H9 (cell line): ENCODE data around the gene EML5. TPM values are rescaled to one million over a fixed set of nuclear protein-coding genes. Genes with fewer than 3 reads are reported as not detected.

Experiments used
- DNase-seq: peaks from one replicate; pipeline ENCODE4 v3.0.0-alpha.2; 2017
- H2AFZ ChIP-seq: one replicate; pipeline ENCODE4 v1.6.1; 2013; ENCODE audit warnings: mild to moderate bottlenecking, low read length, control low read depth, moderate library complexity
- H2AK5ac ChIP-seq: 2 replicates; pipeline ENCODE4 v1.6.1; 2013; ENCODE audit warnings: low read length, control low read depth, mixed read lengths; ENCODE audit not compliant: insufficient read length
- H2BK120ac ChIP-seq: one replicate; pipeline ENCODE4 v1.6.1; 2013; ENCODE audit warnings: low read depth, mild to moderate bottlenecking, low read length, control low read depth, inconsistent platforms; ENCODE audit not compliant: poor library complexity, severe bottlenecking
- H2BK12ac ChIP-seq: 2 replicates; pipeline ENCODE4 v1.6.1; 2013; ENCODE audit warnings: low read length, control low read depth, mixed read lengths, low read depth; ENCODE audit not compliant: insufficient read length
- H2BK15ac ChIP-seq: 2 replicates; pipeline ENCODE4 v1.6.1; 2013; ENCODE audit warnings: low read depth, low read length, control low read depth
- H2BK20ac ChIP-seq: one replicate; pipeline ENCODE4 v1.6.1; 2013; ENCODE audit warnings: low read depth, mild to moderate bottlenecking, low read length, control low read depth, inconsistent platforms; ENCODE audit not compliant: poor library complexity, severe bottlenecking
- H2BK5ac ChIP-seq: 2 replicates; pipeline ENCODE4 v1.6.1; 2013; ENCODE audit warnings: low read length, control low read depth, mixed read lengths; ENCODE audit not compliant: insufficient read length
- H3K14ac ChIP-seq: 2 replicates; pipeline ENCODE4 v1.6.1; 2013; ENCODE audit warnings: low read length, control low read depth; ENCODE audit not compliant: insufficient read depth
- H3K18ac ChIP-seq: 2 replicates; pipeline ENCODE4 v1.6.1; 2013; ENCODE audit warnings: low read depth, mild to moderate bottlenecking, mixed read lengths, low read length, control low read depth; ENCODE audit not compliant: insufficient read length
- H3K23ac ChIP-seq: 2 replicates; pipeline ENCODE4 v1.6.1; 2013; ENCODE audit warnings: low read length, control low read depth, mixed read lengths, low read depth; ENCODE audit not compliant: insufficient read length
- H3K23me2 ChIP-seq: 2 replicates; pipeline ENCODE4 v1.6.1; 2013; ENCODE audit warnings: low read depth, mild to moderate bottlenecking, mixed read lengths, low read length, control low read depth; ENCODE audit not compliant: insufficient read length, poor library complexity, severe bottlenecking
- H3K27ac ChIP-seq: 2 replicates; pipeline ENCODE4 v1.5.1; 2013; ENCODE audit warnings: low read length, control low read depth, mixed read lengths, low read depth; ENCODE audit not compliant: insufficient read length
- H3K27me3 ChIP-seq: 2 replicates; pipeline ENCODE4 v1.6.1; 2013; ENCODE audit warnings: low read length, control low read depth, inconsistent platforms; ENCODE audit not compliant: insufficient read depth
- H3K4ac ChIP-seq: 2 replicates; pipeline ENCODE4 v1.6.1; 2013; ENCODE audit warnings: low read depth, mild to moderate bottlenecking, control low read depth, inconsistent platforms, low read length, moderate library complexity
- H3K4me1 ChIP-seq: 2 replicates; pipeline ENCODE4 v1.6.1; 2013; ENCODE audit warnings: low read length, control low read depth, inconsistent platforms; ENCODE audit not compliant: insufficient read depth
- H3K4me2 ChIP-seq: 2 replicates; pipeline ENCODE4 v1.6.1; 2013; ENCODE audit warnings: low read length, control low read depth, mixed read lengths; ENCODE audit not compliant: insufficient read length, insufficient read depth
- H3K56ac ChIP-seq: 2 replicates; pipeline ENCODE4 v1.6.1; 2013; ENCODE audit warnings: low read depth, mild to moderate bottlenecking, mixed read lengths, low read length, control low read depth; ENCODE audit not compliant: insufficient read length
- H3K79me1 ChIP-seq: 2 replicates; pipeline ENCODE4 v1.6.1; 2013; ENCODE audit warnings: low read depth, mild to moderate bottlenecking, moderate library complexity, low read length, control low read depth, inconsistent platforms; ENCODE audit not compliant: insufficient read depth, poor library complexity, severe bottlenecking
- H3K79me2 ChIP-seq: 2 replicates; pipeline ENCODE4 v1.6.1; 2013; ENCODE audit warnings: low read length, control low read depth, inconsistent platforms; ENCODE audit not compliant: insufficient read depth
- H3K9ac ChIP-seq: 2 replicates; pipeline ENCODE4 v1.6.1; 2013; ENCODE audit warnings: low read length, control low read depth, mixed read lengths; ENCODE audit not compliant: insufficient read length; ENCODE audit errors: extremely low read depth
- H3K9me3 ChIP-seq: one replicate; pipeline ENCODE4 v1.6.1; 2013; ENCODE audit warnings: low read depth, low read length, inconsistent platforms; ENCODE audit not compliant: control insufficient read depth
- H3T11ph ChIP-seq: one replicate; pipeline ENCODE4 v1.6.1; 2013; ENCODE audit warnings: mild to moderate bottlenecking, low read length, control low read depth, inconsistent platforms
- H4K20me1 ChIP-seq: one replicate; pipeline ENCODE4 v1.6.1; 2013; ENCODE audit not compliant: control insufficient read depth, insufficient read length, insufficient read depth
- H4K5ac ChIP-seq: 2 replicates; pipeline ENCODE4 v1.6.1; 2013; ENCODE audit warnings: low read depth, mild to moderate bottlenecking, mixed read lengths, low read length, control low read depth; ENCODE audit not compliant: insufficient read length
- H4K8ac ChIP-seq: replicated peaks from 2 replicates; pipeline ENCODE4 v1.6.1; 2013; ENCODE audit warnings: low read length, control low read depth, mixed read lengths, low read depth; ENCODE audit not compliant: insufficient read length
- H4K91ac ChIP-seq: 2 replicates; pipeline ENCODE4 v1.6.1; 2013; ENCODE audit warnings: low read depth, mild to moderate bottlenecking, moderate library complexity, mixed read lengths, low read length, control low read depth; ENCODE audit not compliant: insufficient read length
- H3K27ac Mint-ChIP-seq, 3 experiments: 2 replicates in 2 of 3; 3 replicates in 1 of 3; pipeline ENCODE4 v1.8.0; 2020 to 2021; ENCODE audit warnings: mixed read lengths in 3 of 3, mild to moderate bottlenecking in 1 of 3, moderate library complexity in 1 of 3
- H3K27me3 Mint-ChIP-seq: 2 replicates; pipeline ENCODE4 v1.8.0; 2021; ENCODE audit warnings: low read depth, mild to moderate bottlenecking, moderate library complexity, mixed read lengths
- H3K36me3 Mint-ChIP-seq, 3 experiments: 2 replicates in 2 of 3; 3 replicates in 1 of 3; pipeline ENCODE4 v1.8.0; 2020 to 2021; ENCODE audit warnings: low read depth in 3 of 3, mixed read lengths in 3 of 3; ENCODE audit not compliant: insufficient read depth in 1 of 3
- H3K4me1 Mint-ChIP-seq, 2 experiments: 2 replicates each; pipeline ENCODE4 v1.8.0; 2020; ENCODE audit warnings: mixed read lengths in 2 of 2
- H3K4me3 Mint-ChIP-seq, 2 experiments: 2 replicates in 1 of 2; 3 replicates in 1 of 2; pipeline ENCODE4 v1.8.0; 2020 to 2021; ENCODE audit warnings: mild to moderate bottlenecking in 2 of 2, mixed read lengths in 2 of 2, moderate library complexity in 1 of 2
- H3K9me3 Mint-ChIP-seq, 2 experiments: 2 replicates in 1 of 2; 3 replicates in 1 of 2; pipeline ENCODE4 v1.8.0; 2020; ENCODE audit warnings: mild to moderate bottlenecking in 2 of 2, mixed read lengths in 2 of 2, moderate library complexity in 1 of 2
- CTCF ChIP-seq: fragments of 200-600 bp; sonication (generic); conservative IDR thresholded peaks from 3 replicates; pipeline ENCODE4 v1.8.0; 2021; ENCODE audit warnings: antibody characterized with exemption, mild to moderate bottlenecking
- WGBS: extraction: QIAGEN DNeasy Blood & Tissue Kit; methylation state at CpG from one replicate; pipeline ENCODE4 v1.1.7; 2013; ENCODE audit warnings: missing lambda C conversion rate, low lambda C conversion rate, mixed read lengths; ENCODE audit not compliant: insufficient read length; ENCODE audit errors: extremely low coverage; 5-methylcytosine and 5-hydroxymethylcytosine counted together
- total RNA-seq: library from RNA; stranded (reverse); gene quantifications from 2 replicates; pipeline ENCODE4 v1.2.1, GENCODE V29; 2021

Gene EML5
- total RNA-seq, 1 experiment from 2014 or later, result 0.81 TPM

DNA sequence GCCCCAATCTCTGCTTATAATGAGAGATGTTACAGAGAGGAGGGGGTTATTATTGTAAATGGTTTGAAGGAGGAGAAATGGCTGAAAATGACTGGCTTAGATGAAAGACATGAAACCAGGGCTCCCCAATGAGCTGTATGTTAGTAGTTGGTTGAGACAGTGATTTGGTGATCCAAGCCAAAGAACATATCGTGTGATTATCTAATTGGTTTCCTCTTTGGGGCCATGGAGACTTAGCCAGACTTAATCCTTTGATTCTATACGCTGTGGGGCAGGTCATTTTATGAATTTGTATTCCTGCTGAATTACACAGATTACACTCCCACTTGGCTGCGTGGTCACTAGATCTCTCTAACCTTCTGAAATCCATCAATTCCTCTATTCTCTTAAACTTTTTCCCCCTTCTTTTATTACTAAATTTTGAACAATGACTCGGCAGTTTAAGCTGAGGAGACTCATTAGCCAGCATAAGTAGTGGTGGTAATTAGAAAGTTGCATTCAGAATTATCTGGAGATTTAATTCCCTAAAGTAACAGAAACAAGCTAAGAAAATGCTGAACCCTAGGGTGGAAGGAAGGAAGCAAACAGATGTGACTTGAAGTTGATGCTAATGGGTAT, 37.0 kb upstream of the EML5 start:
- H4K5ac ChIP-seq, result no peak overlapping the region
- no peak overlapping the region for H2AFZ ChIP-seq
- no peaks in the 10 kb centered on the region for H3K79me1 ChIP-seq
- H3K4ac ChIP-seq, result no peak overlapping the region
- H3K79me2 ChIP-seq, result no peaks in the 10 kb centered on the region
- no peak overlapping the region for H2BK15ac ChIP-seq
- no peaks in the 10 kb centered on the region for H3K4me1 ChIP-seq
- peaks cover 0 to 2% of the 10 kb centered on the region in 2 experiments; a peak in 2 of 5 replicates for H3K9me3 Mint-ChIP-seq
- H2BK20ac ChIP-seq, result no peak overlapping the region
- no peak overlapping the region for H4K8ac ChIP-seq
- WGBS, result 100% methylated on average over 1 of the region's 4 CpGs
- H3K14ac ChIP-seq, result no peak overlapping the region
- H3K9ac ChIP-seq, result no peak overlapping the region
- no peaks in the 10 kb centered on the region for H3K9me3 ChIP-seq
- H2BK120ac ChIP-seq, result no peak overlapping the region
- H3K27me3 ChIP-seq, result no peaks in the 10 kb centered on the region
- H3K23me2 ChIP-seq, result peaks cover 3% of the 10 kb centered on the region
- no peaks in the 10 kb centered on the region for H3K27me3 Mint-ChIP-seq
- H3K23ac ChIP-seq, result no peak overlapping the region
- H3K4me1 Mint-ChIP-seq, result peaks cover 19 to 26% of the 10 kb centered on the region in 2 experiments
- H2AK5ac ChIP-seq, result no peak overlapping the region
- H4K91ac ChIP-seq, result no peak overlapping the region
- no peak overlapping the region for H2BK12ac ChIP-seq
- H2BK5ac ChIP-seq, result no peak overlapping the region
- no peak for TF ChIP-seq CTCF
- peaks cover 5 to 12% (median 5%) of the 10 kb centered on the region in 3 experiments; a peak in 6 of 7 replicates for H3K36me3 Mint-ChIP-seq
- H3K56ac ChIP-seq, result no peak overlapping the region
- H3K18ac ChIP-seq, result no peak overlapping the region
- DNase-seq, result no peak
- H3K4me2 ChIP-seq, result no peak overlapping the region
- H3K4me3 Mint-ChIP-seq, result no peak overlapping the region
- no peak overlapping the region; a peak in 1 of 7 replicates for H3K27ac Mint-ChIP-seq
- no peaks in the 10 kb centered on the region for H4K20me1 ChIP-seq
- H3K27ac ChIP-seq, result no peak overlapping the region
- no peak overlapping the region for H3T11ph ChIP-seq
